Brain microvascular endothelial cell (primary cell): Measurements from ENCODE around the gene TIMM23B.
"Not testable (repeated sequence)": the region's sequence is repeated elsewhere in the genome, so short reads cannot be mapped to it uniquely, and the experiment has no call there.

Experiments used
- DNase-seq: peaks from one replicate; pipeline ENCODE4 v3.0.0-alpha.2; 2020
- H3K27ac ChIP-seq: fragments of 250-450 bp; sonication (Bioruptor Pico); 2 replicates; pipeline ENCODE4 v1.5.1; 2020; ENCODE audit warnings: mild to moderate bottlenecking, moderate library complexity
- H3K27me3 ChIP-seq: fragments of 250-450 bp; sonication (Bioruptor Pico); replicated peaks from 2 replicates; pipeline ENCODE4 v1.5.1; 2020; ENCODE audit warnings: mild to moderate bottlenecking
- H3K36me3 ChIP-seq: fragments of 250-450 bp; sonication (Bioruptor Pico); replicated peaks from 2 replicates; pipeline ENCODE4 v1.5.1; 2020; ENCODE audit warnings: mild to moderate bottlenecking
- H3K4me3 ChIP-seq: 2 replicates; pipeline ENCODE4 v1.5.1; 2011; ENCODE audit warnings: low read depth, mild to moderate bottlenecking, control low read depth, low read length, moderate library complexity
- in situ Hi-C: cut with HindIII; loops from 2 replicates; pipeline ENCODE4 v1.10.0; 2017; ENCODE audit warnings: low sequenced_read_pairs, low pct_ligation_motif_present

The TIMM23B gene, protein sequence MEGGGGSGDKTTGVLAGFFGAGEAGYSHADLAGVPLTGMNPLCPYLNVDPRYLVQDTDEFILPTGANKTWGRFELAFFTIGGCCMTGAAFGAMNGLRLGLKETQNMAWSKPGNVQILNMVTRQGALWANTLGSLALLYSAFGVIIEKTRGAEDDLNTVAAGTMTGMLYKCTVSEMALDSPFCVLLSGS

DNA sequence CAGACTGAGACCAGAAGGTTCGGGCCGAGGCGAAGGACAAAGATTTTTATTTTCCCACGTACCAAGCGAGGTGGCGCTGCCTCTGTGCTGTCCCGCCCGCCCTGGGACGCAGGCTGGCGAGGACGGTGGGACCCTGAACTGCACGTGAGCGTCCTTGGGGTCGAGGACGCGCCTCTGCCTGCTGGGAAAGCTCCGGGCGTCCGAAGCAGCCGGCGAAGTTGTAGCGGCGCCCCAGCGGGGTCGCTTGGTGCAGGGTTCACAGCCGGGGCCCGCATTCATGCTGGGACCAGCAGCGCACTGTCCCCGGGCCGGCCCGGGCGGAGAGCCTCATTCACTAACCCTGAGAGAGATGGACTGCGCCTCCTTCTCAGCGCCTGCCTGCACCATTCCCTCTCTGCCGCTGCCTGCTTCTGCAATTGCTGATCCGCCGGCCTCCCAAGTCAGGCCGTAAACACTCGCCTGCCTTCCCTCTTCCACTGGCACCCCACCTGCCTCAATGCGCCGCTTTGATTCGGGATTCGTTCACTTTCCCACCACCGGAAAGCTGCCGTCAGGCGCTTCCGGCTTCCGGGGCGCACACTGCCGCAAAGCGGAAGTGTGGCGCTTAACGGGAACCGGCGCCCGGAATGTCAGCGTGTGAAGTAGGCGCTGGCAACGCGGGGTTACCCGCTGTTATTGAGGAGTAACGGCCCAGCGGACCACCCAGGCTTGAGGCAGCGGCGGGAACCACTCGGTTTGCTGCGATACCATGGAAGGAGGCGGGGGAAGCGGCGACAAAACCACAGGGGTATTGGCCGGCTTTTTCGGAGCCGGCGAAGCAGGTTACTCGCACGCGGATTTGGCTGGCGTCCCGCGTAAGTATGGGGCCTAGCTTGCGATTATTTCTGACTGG, at the start of gene TIMM23B, which contains the start of gene PARG:
TIMM23B (plus strand) TSS at position 607 of the 892 bp plus-strand sequence; CDS start at position 749, 142 bp downstream.
PARG (minus strand) TSS at position 581 of the 892 bp plus-strand sequence; CDS start at position 279, 302 bp downstream.
- Histone ChIP-seq H3K27ac (peak within 1 kb of the TSS; percentile 82), H3K4me3 (peak within 1 kb of the TSS; percentile 60)
- H3K36me3 ChIP-seq, H3K27me3 ChIP-seq, in situ Hi-C loops: not testable (repeated sequence)
- DNase-seq, result peak; percentile 73

DNA sequence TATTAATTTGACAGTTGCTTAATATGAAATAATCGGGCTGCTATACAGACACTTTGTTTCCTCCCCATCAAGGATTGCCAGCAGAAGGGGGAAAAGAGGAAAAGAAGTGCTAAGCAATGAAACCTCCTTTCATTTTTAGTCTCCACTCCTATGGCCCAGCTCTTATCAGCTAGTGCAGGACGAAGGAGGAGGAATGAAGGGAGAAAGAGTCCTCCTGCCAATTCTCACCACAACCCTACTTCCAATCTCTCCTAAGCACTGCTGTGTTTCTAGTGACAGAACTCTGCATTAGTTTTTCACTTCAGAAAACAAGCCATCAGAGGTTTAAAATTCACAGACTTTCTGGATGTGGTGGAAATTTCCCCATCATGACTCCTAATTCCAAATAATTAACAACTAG, 41.9 kb upstream of the TIMM23B start:
- H3K27ac ChIP-seq, DNase-seq, in situ Hi-C loops, H3K4me3 ChIP-seq, H3K36me3 ChIP-seq, H3K27me3 ChIP-seq: not testable (repeated sequence)

DNA sequence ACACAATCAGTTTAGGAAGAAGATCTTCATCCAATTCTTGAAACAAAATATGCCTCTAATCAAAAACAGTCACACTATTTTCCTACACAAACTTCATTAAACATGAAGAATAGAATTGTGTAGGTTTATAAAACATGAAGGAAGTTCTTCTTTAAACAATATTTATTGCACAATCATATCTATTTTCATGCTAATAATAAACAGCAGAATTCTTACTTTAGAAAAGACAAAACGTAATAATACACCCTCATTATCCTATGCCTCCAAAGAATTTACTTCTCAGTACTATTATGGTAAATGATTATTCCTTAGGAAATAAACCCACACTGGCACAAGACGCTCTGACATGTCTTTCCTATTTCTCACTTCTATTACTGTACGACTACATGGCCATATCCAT, 41.4 kb upstream of the TIMM23B start:
- DNase-seq, in situ Hi-C loops, H3K36me3 ChIP-seq, H3K27ac ChIP-seq, H3K27me3 ChIP-seq, H3K4me3 ChIP-seq: not testable (repeated sequence)

DNA sequence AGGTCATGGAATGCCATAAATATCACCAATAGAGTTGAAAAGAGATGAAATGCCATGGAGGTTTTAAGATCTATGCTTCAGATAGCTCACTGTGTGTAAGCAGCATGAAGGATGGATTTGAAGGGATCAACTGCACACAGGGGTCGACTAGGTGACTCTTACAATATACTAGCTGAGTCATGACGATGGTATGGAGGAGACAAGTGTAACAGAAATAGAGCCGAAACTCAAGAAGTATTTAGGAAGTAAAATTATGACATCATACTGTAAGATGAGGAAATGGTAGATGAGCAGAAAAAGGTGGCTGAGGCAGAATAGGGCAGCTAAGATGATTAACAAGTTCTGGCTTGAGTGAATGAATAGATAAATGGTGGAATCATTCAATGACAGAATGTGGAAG, 38.0 kb upstream of the TIMM23B start:
- H3K27ac ChIP-seq, H3K27me3 ChIP-seq, H3K36me3 ChIP-seq, in situ Hi-C loops, H3K4me3 ChIP-seq, DNase-seq: not testable (repeated sequence)

DNA sequence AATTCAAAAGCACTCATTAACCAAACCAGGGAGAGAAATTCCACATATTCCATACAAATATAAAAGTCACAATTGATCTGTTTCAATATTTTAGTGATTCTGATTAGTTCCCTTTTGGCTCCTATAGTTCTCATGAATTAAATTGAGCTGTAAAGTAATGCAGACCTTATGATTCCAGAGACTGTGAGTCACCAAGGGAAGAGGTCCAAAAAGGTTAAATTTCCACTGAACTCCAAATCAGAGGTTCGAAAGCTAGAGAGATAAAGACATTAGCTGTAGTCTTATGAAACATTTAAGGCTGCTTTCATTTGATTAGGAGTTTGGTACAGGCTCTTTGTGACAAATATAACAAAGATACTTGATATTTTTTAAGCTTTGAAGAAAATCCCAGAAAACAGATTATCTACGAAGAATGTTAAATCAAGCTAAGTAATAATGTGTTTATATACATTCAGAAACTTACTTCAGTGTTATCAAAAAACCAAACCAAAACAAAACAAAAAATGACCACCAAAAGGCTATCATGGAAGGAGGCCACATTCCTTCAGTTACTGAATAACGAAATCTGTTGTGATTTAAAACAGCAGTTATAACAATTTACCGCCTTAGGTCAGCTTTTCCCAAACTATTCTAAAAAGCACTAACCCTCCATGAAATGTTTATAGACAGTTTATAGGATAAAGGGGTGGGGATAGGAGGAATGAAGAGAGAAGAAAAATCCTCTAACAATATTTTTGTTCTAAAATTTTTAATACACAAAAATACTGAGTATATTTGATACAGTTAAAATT, 33.4 kb upstream of the TIMM23B start:
- H3K36me3 ChIP-seq, DNase-seq, in situ Hi-C loops, H3K4me3 ChIP-seq, H3K27me3 ChIP-seq, H3K27ac ChIP-seq: not testable (repeated sequence)

DNA sequence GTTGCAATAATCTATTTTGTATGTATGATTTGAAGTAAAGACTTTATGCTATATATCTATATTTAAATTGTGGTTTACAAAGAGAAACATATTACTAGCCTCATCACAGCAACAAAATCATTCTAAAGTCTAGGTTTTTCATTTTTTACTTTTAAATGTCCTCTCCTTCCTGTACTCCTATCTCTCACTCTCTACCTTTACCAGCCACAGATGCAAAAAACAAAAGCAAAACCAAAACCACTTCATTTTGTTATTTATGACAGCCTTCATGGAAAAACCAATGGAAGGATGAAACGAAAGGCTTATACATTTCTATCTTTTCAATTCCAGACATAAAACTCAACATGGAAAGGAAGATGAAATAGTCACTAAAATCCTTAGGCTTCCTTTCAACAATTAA, 31.6 kb upstream of the TIMM23B start:
- in situ Hi-C loops, H3K27ac ChIP-seq, H3K36me3 ChIP-seq, H3K4me3 ChIP-seq, H3K27me3 ChIP-seq, DNase-seq: not testable (repeated sequence)

DNA sequence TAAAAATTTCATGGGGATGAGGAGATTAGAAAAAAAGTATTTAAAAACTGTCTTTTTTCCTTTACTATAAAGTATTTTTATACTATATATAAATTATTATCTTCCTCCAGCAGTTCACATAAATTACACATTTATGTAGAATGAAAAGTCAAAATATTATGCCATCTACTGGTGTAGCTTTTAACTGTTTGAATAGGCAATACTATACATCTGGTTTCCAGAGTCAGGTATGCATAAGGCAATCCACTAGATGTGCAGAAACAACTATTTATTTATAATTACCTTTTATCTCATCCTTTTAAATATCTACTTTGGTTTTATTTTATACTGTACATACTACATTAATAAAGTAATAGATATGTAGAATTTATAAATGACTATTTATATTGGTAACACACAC, 25.4 kb upstream of the TIMM23B start:
- in situ Hi-C loops, DNase-seq, H3K36me3 ChIP-seq, H3K27ac ChIP-seq, H3K27me3 ChIP-seq, H3K4me3 ChIP-seq: not testable (repeated sequence)

DNA sequence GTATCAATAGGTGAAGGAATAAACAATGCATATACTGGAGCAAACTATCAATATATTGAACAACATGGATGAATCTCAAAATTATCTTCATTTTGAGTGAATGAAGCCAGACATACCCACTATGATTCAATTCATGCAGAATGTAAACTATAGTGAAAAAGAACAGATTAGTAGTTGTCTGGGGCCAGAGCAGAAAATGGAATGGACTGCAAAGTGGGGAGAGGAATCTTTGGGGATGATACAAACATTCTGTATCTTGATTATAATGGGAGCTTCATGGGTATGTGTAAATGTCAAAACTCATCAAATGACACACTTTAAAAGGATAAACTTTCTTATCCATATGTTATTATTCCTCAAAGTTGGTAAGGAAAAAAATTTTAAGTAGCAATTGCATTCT, 23.9 kb upstream of the TIMM23B start:
- DNase-seq, in situ Hi-C loops, H3K36me3 ChIP-seq, H3K27ac ChIP-seq, H3K4me3 ChIP-seq, H3K27me3 ChIP-seq: not testable (repeated sequence)

DNA sequence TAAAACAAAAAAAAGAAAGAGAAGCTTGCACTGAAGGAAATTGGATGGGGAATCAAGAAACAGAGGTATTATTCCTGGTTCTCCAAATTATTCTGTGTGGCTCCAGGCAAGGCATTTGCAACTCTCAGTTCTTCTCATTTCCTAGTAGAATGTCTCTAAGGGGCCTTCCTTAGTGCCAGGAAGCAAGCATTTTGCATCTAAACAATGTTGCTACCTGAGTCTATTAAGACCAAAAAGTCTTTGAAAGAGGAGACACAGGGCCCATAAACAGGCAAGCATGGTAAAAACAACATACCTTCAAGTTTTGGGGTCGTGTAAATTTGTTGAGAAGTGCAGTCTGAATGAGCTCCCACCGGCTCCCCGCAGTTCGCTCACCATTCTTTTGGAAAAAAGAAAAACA, 19.8 kb upstream of the TIMM23B start:
- DNase-seq, in situ Hi-C loops, H3K36me3 ChIP-seq, H3K27ac ChIP-seq, H3K27me3 ChIP-seq, H3K4me3 ChIP-seq: not testable (repeated sequence)

DNA sequence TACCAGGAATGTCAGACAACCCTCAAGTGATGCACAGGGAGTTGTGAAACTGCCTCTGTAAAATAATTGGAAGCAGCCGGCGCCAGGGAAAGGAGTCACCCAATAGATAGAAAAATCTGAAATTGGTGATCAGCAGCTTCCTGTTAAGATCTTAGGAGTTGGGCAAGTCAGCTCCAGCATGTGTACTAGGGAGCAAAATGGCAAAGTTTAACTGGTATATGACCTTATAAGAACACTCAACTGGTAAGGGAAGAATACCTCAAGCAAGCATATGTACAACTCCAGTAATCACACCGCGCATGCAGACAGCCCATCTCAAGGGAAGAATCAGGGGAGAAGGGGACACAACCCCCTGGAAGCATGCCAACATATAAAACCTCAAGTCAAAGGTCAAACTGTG, 18.3 kb upstream of the TIMM23B start:
- H3K27me3 ChIP-seq, in situ Hi-C loops, H3K36me3 ChIP-seq, H3K4me3 ChIP-seq, DNase-seq, H3K27ac ChIP-seq: not testable (repeated sequence)

DNA sequence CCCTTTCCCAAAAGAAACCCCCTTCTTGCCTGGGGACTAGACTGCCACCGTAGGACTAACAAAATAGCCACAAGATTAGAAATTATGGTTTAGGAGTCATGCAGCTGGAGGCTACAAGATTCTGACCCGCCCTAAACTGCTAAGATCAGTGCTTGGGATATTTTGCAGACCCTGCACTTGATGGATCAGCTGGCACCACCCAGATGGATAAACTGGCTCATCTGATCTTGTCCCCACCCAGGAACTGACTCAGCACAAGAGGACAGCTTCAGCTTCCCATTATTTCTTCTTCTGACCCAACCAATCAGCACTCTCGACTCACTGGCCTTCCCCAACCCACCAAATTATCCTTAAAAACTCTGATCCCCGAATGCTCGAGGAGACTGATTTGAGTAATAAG, 10.6 kb upstream of the TIMM23B start:
- DNase-seq, H3K4me3 ChIP-seq, H3K27ac ChIP-seq, in situ Hi-C loops, H3K27me3 ChIP-seq, H3K36me3 ChIP-seq: not testable (repeated sequence)

DNA sequence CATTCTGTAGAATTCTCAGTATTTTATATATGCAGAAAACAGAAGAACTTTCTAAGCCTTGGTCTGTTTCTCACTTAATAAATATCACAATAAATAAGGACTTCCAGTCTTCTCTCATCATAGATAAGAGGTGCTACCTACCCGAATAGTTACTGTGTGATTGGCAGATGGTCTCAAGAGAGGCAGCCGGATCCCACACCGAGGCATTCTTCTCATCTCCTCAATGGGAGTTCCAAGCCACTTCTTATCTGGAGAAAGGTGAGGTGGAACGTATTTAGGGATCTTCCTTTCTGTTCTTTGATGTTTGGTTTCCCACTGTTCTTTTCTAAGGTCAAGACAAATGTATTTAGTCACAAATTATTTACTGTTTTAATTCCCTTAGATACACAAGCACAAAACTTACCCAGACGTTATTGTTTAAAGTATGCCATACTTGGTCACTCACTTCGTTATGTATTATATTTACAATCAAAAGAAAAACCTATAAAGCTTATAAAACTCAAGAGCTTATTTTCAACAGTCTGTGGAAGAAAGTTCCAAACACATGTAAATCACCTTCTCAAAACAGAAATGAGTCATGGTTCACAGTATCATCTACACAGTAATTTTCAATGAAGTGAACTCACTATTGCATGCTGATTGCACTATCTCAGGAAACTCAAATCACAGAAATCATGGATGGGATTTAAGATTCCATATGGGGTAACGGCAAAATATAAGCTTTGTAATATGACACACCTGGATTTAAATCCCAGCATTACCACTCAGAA, 9.7 kb upstream of the TIMM23B start:
- H3K27me3 ChIP-seq, in situ Hi-C loops, H3K4me3 ChIP-seq, H3K36me3 ChIP-seq, DNase-seq, H3K27ac ChIP-seq: not testable (repeated sequence)

DNA sequence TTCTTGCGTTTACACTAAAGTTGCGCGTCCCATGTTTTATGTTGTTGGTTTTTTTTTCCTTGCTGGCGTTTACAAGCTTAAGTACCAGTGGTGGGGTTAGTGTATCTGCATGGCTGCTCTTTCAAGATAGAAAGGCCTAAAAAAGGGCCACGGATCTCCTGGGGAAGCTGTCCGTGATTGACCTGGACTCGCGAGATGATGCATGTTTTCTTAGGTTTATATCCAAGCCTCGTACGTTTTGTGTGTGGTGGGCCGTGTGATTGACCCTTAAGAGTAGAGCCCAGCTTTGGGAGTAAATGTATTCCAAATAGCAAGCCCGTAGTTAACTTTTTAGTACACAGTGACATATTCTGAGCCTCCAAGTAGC, 469 bp downstream of the TIMM23B start:
- in situ Hi-C loops, H3K27me3 ChIP-seq, H3K36me3 ChIP-seq: not testable (repeated sequence)
- peak overlapping the region; percentile 60 for H3K4me3 ChIP-seq
- peak overlapping the region; percentile 82 for H3K27ac ChIP-seq
- peak; percentile 18 for DNase-seq

DNA sequence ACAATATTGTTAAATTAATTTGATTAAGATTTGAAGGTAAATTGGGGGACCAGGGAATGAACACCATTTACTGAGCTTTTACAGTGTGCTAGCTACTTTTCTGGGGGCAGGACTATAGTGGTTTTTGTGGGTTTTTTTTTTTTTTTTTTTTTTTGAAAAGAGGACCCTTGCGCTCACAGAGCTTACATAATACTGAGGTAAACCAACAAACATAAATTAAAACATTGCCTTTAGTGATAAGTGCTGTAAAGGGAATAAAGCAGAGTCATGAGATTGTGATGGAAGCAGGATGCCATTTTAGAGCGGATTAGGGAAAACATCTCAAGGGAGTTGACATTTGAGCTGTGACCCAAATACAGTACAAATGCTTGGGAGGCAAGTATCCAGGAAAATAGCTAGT, 1.8 kb downstream of the TIMM23B start:
- in situ Hi-C loops, H3K27me3 ChIP-seq, H3K27ac ChIP-seq, H3K36me3 ChIP-seq, H3K4me3 ChIP-seq, DNase-seq: not testable (repeated sequence)
